CD4-positive, alpha-beta T cell treated with Interleukin-21 for 1 hour (primary cell): ENCODE measurements around the gene C10orf67.
"Not testable (repeated sequence)": the region's sequence is repeated elsewhere in the genome, so short reads cannot be mapped to it uniquely, and the experiment has no call there.

Experiments used
- DNase-seq: peaks from one replicate; pipeline ENCODE4 v3.0.0-alpha.2; 2020

The C10orf67 gene

GRCh38 chr10:23362069-23362830 is 17.7 kb upstream of the C10orf67 start:
- no peak for DNase-seq

GRCh38 chr10:23361665-23362064 is 17.1 kb upstream of the C10orf67 start:
- DNase-seq, result no peak

- DNase-seq, result no peak
Measured at GRCh38 chr10:23359692-23360380, 15.2 kb upstream of the C10orf67 start.

GRCh38 chr10:23358357-23358756 is 13.8 kb upstream of the C10orf67 start:
- DNase-seq, result no peak

GRCh38 chr10:23354630-23355279 is 10.2 kb upstream of the C10orf67 start:
- DNase-seq, result no peak

GRCh38 chr10:23351926-23352519 is 7.4 kb upstream of the C10orf67 start:
- no peak for DNase-seq

GRCh38 chr10:23350706-23351105 is 6.1 kb upstream of the C10orf67 start:
- DNase-seq, result not testable (repeated sequence)

- DNase-seq, result no peak
Measured at GRCh38 chr10:23345861-23346260, 1.3 kb upstream of the C10orf67 start.

- DNase-seq, result peak; percentile 47
Measured at GRCh38 chr10:23343591-23344240, 881 bp downstream of the C10orf67 start.

GRCh38 chr10:23342213-23342884 is 2.2 kb downstream of the C10orf67 start:
- DNase-seq, result peak; percentile 22

- peak; percentile 33 for DNase-seq
Measured at GRCh38 chr10:23341004-23341403, 3.6 kb downstream of the C10orf67 start.

- no peak for DNase-seq
Measured at GRCh38 chr10:23340354-23340753, 4.2 kb downstream of the C10orf67 start.

- no peak for DNase-seq
Measured at GRCh38 chr10:23338886-23339285, 5.7 kb downstream of the C10orf67 start.

- no peak for DNase-seq
Measured at GRCh38 chr10:23338155-23338828, 6.3 kb downstream of the C10orf67 start.

GRCh38 chr10:23337616-23338015 is 7.0 kb downstream of the C10orf67 start:
- no peak for DNase-seq

GRCh38 chr10:23331567-23332301 is 12.9 kb downstream of the C10orf67 start:
- no peak for DNase-seq

GRCh38 chr10:23330948-23331347 is 13.6 kb downstream of the C10orf67 start:
- no peak for DNase-seq

GRCh38 chr10:23326544-23327307 is 17.9 kb downstream of the C10orf67 start:
- no peak for DNase-seq

- DNase-seq, result peak; percentile 13
Measured at GRCh38 chr10:23325132-23325531, 19.5 kb downstream of the C10orf67 start.

- no peak for DNase-seq
Measured at GRCh38 chr10:23324351-23324750, 20.2 kb downstream of the C10orf67 start.
